Fibroblast of the aortic adventitia (primary cell): ENCODE results near the gene MEDAG. TPM values are rescaled to one million over a fixed set of nuclear protein-coding genes. Genes with fewer than 3 reads are reported as not detected.

Source experiments
- DNase-seq: peaks from one replicate; pipeline ENCODE4 v3.0.0-alpha.2; 2010; ENCODE audit warnings: low read depth
- H3K4me3 ChIP-seq: 2 replicates; pipeline ENCODE4 v1.5.1; 2011; ENCODE audit warnings: low read depth, mild to moderate bottlenecking, control low read depth, low read length, moderate library complexity
- total RNA-seq: library from RNA; depleted of rRNA; stranded (reverse); fragments of >200 nt; gene quantifications from 2 replicates; pipeline ENCODE4 v1.2.3, GENCODE V29; 2012; ENCODE audit warnings: low replicate concordance
- TF ChIP-seq, protein P1 (sequence below): IDR thresholded peaks from 2 replicates; pipeline ENCODE4 v1.5.1; 2011; ENCODE audit warnings: mild to moderate bottlenecking, low read length, control low read depth, inconsistent platforms; ENCODE audit not compliant: insufficient read depth

MEDAG gene
- total RNA-seq, 1 donor, result 122 TPM

GRCh38 chr13:30943881-30944280 is 37.8 kb downstream of the MEDAG start:
- H3K4me3 ChIP-seq, result no peak overlapping the region
- TF ChIP-seq, protein P1, sequence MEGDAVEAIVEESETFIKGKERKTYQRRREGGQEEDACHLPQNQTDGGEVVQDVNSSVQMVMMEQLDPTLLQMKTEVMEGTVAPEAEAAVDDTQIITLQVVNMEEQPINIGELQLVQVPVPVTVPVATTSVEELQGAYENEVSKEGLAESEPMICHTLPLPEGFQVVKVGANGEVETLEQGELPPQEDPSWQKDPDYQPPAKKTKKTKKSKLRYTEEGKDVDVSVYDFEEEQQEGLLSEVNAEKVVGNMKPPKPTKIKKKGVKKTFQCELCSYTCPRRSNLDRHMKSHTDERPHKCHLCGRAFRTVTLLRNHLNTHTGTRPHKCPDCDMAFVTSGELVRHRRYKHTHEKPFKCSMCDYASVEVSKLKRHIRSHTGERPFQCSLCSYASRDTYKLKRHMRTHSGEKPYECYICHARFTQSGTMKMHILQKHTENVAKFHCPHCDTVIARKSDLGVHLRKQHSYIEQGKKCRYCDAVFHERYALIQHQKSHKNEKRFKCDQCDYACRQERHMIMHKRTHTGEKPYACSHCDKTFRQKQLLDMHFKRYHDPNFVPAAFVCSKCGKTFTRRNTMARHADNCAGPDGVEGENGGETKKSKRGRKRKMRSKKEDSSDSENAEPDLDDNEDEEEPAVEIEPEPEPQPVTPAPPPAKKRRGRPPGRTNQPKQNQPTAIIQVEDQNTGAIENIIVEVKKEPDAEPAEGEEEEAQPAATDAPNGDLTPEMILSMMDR, result no peak
- no peak for DNase-seq

- TF ChIP-seq, protein P1, result no peak
- no peak for DNase-seq
- no peak overlapping the region for H3K4me3 ChIP-seq
Observed at GRCh38 chr13:30957258-30957943, 51.3 kb downstream of the MEDAG start.

- no peak for DNase-seq
- TF ChIP-seq, protein P1, result no peak
- H3K4me3 ChIP-seq, result no peak overlapping the region
Observed at GRCh38 chr13:30959678-30960077, 53.6 kb downstream of the MEDAG start.

DNA sequence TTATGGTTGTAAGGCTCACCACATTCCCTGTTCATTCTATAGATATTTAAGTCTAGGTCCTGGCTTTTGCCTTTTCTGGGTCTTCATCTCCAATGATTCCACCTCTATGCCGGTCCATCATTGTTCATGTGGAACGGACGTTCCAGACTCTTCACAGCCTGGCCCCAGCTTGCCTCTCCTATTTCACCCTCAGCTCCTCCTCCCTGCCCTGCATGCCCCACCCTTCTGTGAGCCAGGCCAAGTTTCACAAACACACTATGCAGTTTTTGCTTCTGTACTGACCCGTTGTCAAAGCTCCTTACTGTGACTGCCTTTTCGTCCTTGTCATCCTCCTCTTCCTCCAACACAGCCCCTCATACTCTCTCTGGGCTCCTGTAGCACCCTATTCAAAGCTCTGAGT is 57.7 kb downstream of the MEDAG start:
- DNase-seq, result peak; percentile 45
- no peak overlapping the region for H3K4me3 ChIP-seq
- TF ChIP-seq, protein P1, result no peak

GRCh38 chr13:30965380-30965779 is 59.3 kb downstream of the MEDAG start:
- no peak overlapping the region for H3K4me3 ChIP-seq
- DNase-seq, result no peak
- TF ChIP-seq, protein P1, result no peak

- no peak for DNase-seq
- H3K4me3 ChIP-seq, result no peak overlapping the region
- TF ChIP-seq, protein P1, result no peak
Observed at GRCh38 chr13:30966101-30966500, 60.0 kb downstream of the MEDAG start.

DNA sequence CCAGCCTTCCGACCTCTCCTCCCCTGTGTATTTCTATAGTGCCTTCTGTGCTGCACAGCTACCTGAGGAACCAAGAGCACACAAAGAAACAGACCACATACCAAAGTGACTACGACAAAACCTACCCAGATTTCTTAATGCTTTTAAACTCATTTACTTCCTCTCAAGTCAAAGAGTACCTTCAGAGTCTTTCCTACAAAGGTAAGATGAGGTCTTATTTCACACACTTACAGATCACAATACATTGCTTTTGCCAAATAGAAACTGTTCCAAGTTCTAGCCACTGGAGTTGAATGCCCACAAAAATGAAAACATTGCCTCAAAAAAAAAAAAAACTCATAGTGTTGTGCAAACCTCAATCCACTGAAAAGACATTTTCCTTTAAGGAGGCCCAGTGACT is 62.8 kb downstream of the MEDAG start:
- TF ChIP-seq, protein P1, result no peak
- H3K4me3 ChIP-seq, result no peak overlapping the region
- peak; percentile 72 for DNase-seq
